ENCODE measurements around the gene SNRPD3. TPM values are rescaled to one million over a fixed set of nuclear protein-coding genes. Genes with fewer than 3 reads are reported as not detected.

SNRPD3 gene
- polyA plus RNA-seq, 3 donors from 2014 or later = 56.6 to 116 (median 113) TPM

- Mint-ChIP-seq H3K36me3 (peaks cover 0 to 6% (median 4%) of the 10 kb centered on the region in 3 donors), H3K4me1 (peaks cover 29 to 57% of the 10 kb centered on the region in 2 donors), H3K4me3 (peak overlapping the region in 2 of 5 donors; percentile 27 to 35), H3K27me3 (ENCODE audit: low read depth in 3 of 3) (no peaks in the 10 kb centered on the region), H3K27ac (peak overlapping the region; percentile 7 to 83 (median 51)), H3K9me3 (no peaks in the 10 kb centered on the region)
- no peak for DNase-seq
Observed at GRCh38 chr22:24564376-24565058, 8.7 kb downstream of the SNRPD3 start.

- no peak for DNase-seq
- no peak overlapping the region for H3K4me3 Mint-ChIP-seq
- no peaks in the 10 kb centered on the region for H3K9me3 Mint-ChIP-seq
- peaks cover 29 to 51% of the 10 kb centered on the region in 2 donors for H3K4me1 Mint-ChIP-seq
- H3K27ac Mint-ChIP-seq = peak overlapping the region in 1 of 6 donors; percentile 15
- H3K27me3 Mint-ChIP-seq (ENCODE audit: low read depth in 3 of 3) = no peaks in the 10 kb centered on the region
- H3K36me3 Mint-ChIP-seq = peaks cover 0 to 9% (median 4%) of the 10 kb centered on the region in 3 donors
Observed at GRCh38 chr22:24565077-24565476, 9.3 kb downstream of the SNRPD3 start.

DNA sequence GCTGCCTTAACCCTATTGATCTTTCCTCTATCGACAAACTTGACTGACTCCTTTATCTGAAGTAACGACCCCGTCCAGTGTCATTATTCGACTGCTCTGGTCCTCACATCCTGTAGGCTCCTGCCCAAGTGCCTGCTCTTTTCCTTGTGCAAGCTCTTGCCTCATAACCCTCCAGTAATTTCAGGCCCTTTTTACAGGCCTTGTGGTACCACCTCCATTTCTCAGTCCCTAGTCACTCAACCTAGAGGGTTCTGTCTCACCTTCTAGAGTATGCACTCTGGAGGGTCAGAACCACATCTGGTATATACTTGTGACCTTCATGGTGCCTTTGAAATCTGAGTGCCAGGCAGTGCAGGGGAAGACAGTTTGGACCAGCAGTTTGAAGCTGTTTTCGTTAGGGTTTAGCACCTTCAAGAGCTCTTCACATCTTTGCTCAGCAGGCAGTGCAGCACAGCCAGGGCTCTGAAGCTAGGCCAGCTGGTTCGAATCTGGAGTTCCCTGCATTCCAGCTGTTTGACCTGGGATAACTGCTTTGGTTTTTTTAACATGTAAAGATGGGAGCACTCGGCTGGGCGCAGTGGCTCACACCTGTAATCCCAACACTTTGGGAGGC lies 11.2 kb downstream of the SNRPD3 start:
- DNase-seq = no peak
- no peak overlapping the region for H3K4me3 Mint-ChIP-seq
- peaks cover 0 to 16% (median 12%) of the 10 kb centered on the region in 3 donors for H3K36me3 Mint-ChIP-seq
- no peaks in the 10 kb centered on the region for H3K9me3 Mint-ChIP-seq
- no peaks in the 10 kb centered on the region for H3K27me3 Mint-ChIP-seq (ENCODE audit: low read depth in 3 of 3)
- peaks cover 27 to 44% of the 10 kb centered on the region in 2 donors for H3K4me1 Mint-ChIP-seq
- peak overlapping the region in 4 of 6 donors; percentile 22 to 67 (median 37) for H3K27ac Mint-ChIP-seq

GRCh38 chr22:24567668-24568067 lies 11.9 kb downstream of the SNRPD3 start:
- H3K36me3 Mint-ChIP-seq = peaks cover 0 to 21% (median 13%) of the 10 kb centered on the region in 3 donors
- no peak overlapping the region for H3K4me3 Mint-ChIP-seq
- no peaks in the 10 kb centered on the region for H3K9me3 Mint-ChIP-seq

DNA sequence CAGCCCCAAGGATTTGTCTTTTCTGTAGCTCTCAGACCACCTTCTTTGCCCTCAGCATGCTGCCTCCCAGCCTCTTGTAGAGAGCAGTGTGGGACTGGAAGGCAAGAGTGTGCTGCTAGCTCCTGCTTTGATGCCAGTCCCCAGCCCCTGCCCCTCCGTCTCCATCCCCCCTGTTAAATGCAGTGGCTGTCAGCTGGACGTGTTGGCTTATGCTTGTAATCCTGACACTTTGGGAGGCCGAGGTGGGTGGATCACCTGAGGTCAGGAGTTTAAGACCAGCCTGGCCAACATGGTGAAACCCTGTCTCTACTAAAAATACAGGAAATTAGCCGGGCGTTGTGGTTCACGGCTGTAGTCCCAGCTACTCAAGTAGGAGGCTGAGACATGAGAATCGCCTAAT lies 15.5 kb downstream of the SNRPD3 start:
- Mint-ChIP-seq H3K27ac (no peak overlapping the region), H3K27me3 (ENCODE audit: low read depth in 3 of 3) (no peaks in the 10 kb centered on the region), H3K36me3 (peaks cover 0 to 40% (median 33%) of the 10 kb centered on the region in 3 donors), H3K4me1 (peaks cover 8 to 11% of the 10 kb centered on the region in 2 donors), H3K4me3 (no peak overlapping the region), H3K9me3 (no peaks in the 10 kb centered on the region)
- DNase-seq = no peak

More at GRCh38 chr22:24567668-24568067, 11.9 kb downstream of the SNRPD3 start:
- no peak for DNase-seq
- Mint-ChIP-seq H3K4me1 (peaks cover 25 to 40% of the 10 kb centered on the region in 2 donors), H3K27me3 (ENCODE audit: low read depth in 3 of 3) (no peaks in the 10 kb centered on the region), H3K27ac (no peak overlapping the region)

DNA sequence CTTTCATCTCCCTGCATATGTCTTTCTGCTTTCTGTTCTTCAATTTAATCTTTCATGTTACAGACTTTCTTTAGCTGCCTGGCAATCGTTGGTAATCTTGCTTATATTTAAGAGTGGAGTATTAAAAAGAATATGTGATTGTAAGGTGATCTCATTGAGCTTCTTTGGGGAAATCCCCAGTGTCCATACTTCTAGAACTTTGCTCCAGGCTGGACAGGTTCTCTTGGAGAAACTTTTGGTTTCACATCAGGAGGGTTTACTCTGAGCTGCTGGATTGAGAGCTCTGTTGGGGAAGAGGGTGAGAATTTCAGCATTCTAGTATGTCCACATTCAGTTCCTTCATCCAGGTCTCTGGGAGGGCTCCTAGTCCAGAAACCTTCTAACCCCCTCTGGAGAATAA lies 21.0 kb downstream of the SNRPD3 start:
- Mint-ChIP-seq H3K9me3 (no peaks in the 10 kb centered on the region), H3K4me1 (no peaks in the 10 kb centered on the region), H3K27ac (peak overlapping the region in 1 of 6 donors; percentile 60), H3K4me3 (no peak overlapping the region), H3K36me3 (peaks cover 0 to 26% (median 24%) of the 10 kb centered on the region in 3 donors), H3K27me3 (ENCODE audit: low read depth in 3 of 3) (no peaks in the 10 kb centered on the region)
- no peak for DNase-seq

- DNase-seq = no peak
- Mint-ChIP-seq H3K9me3 (no peaks in the 10 kb centered on the region), H3K36me3 (peaks cover 0 to 11% (median 10%) of the 10 kb centered on the region in 3 donors), H3K4me3 (no peak overlapping the region), H3K4me1 (no peaks in the 10 kb centered on the region), H3K27ac (peak overlapping the region in 5 of 6 donors; percentile 14 to 73 (median 15)), H3K27me3 (ENCODE audit: low read depth in 3 of 3) (no peaks in the 10 kb centered on the region)
Observed at GRCh38 chr22:24578355-24579257, 22.8 kb downstream of the SNRPD3 start.

DNA sequence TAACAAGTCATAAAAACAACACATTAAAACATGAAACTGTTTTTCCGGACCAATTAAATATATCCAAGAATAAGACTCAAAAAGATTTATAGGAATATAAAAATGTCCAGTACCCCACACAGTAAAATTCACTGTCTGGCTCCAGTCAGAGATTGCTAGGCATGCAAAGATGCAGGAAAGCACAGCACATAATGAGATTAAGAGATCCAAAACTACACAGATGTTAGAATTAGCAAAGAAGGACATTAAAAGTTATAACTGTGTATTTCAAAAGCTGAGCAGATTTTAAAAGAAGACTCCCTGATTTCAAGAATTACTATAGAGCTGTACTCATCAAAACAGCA lies 23.4 kb downstream of the SNRPD3 start:
- no peaks in the 10 kb centered on the region for H3K9me3 Mint-ChIP-seq
- no peaks in the 10 kb centered on the region for H3K27me3 Mint-ChIP-seq (ENCODE audit: low read depth in 3 of 3)
- no peaks in the 10 kb centered on the region for H3K4me1 Mint-ChIP-seq
- no peak overlapping the region for H3K4me3 Mint-ChIP-seq
- peak overlapping the region in 1 of 6 donors; percentile 35 for H3K27ac Mint-ChIP-seq
- peaks cover 0 to 9% (median 7%) of the 10 kb centered on the region in 3 donors for H3K36me3 Mint-ChIP-seq
- DNase-seq = no peak

DNA sequence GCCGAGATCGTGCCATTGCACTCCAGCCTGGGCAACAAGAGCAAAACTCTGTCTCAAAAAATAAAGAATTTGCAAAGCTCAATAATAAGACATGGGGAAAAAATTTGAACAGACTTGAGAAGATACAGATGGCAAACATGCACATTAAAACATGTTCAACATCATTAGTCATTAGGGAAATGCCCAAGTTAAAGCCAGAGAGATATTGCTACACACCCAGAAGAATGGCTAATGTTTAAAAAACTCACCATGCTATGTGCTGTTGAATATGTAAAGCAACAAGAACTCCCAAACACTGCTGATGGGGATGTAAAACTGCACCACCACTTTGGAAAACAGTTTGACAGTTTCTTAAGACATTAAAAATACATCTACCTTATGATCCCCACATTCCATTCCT lies 24.5 kb downstream of the SNRPD3 start:
- no peak overlapping the region for H3K4me3 Mint-ChIP-seq
- H3K36me3 Mint-ChIP-seq = no peaks in the 10 kb centered on the region
- no peaks in the 10 kb centered on the region for H3K27me3 Mint-ChIP-seq (ENCODE audit: low read depth in 3 of 3)
- peak overlapping the region in 1 of 6 donors; percentile 36 for H3K27ac Mint-ChIP-seq
- no peaks in the 10 kb centered on the region for H3K4me1 Mint-ChIP-seq
- no peaks in the 10 kb centered on the region for H3K9me3 Mint-ChIP-seq
- DNase-seq = no peak

GRCh38 chr22:24582056-24582814 lies 26.4 kb downstream of the SNRPD3 start:
- Mint-ChIP-seq H3K4me3 (no peak overlapping the region), H3K27ac (peak overlapping the region in 1 of 6 donors; percentile 64), H3K27me3 (ENCODE audit: low read depth in 3 of 3) (no peaks in the 10 kb centered on the region), H3K9me3 (no peaks in the 10 kb centered on the region), H3K4me1 (no peaks in the 10 kb centered on the region), H3K36me3 (no peaks in the 10 kb centered on the region)
- no peak for DNase-seq

- no peak overlapping the region for H3K4me3 Mint-ChIP-seq
- no peaks in the 10 kb centered on the region for H3K36me3 Mint-ChIP-seq
- no peaks in the 10 kb centered on the region for H3K27me3 Mint-ChIP-seq (ENCODE audit: low read depth in 3 of 3)
- DNase-seq = no peak
- no peak overlapping the region for H3K27ac Mint-ChIP-seq
- no peaks in the 10 kb centered on the region for H3K4me1 Mint-ChIP-seq
- H3K9me3 Mint-ChIP-seq = no peaks in the 10 kb centered on the region
Observed at GRCh38 chr22:24583221-24584165, 27.7 kb downstream of the SNRPD3 start.

DNA sequence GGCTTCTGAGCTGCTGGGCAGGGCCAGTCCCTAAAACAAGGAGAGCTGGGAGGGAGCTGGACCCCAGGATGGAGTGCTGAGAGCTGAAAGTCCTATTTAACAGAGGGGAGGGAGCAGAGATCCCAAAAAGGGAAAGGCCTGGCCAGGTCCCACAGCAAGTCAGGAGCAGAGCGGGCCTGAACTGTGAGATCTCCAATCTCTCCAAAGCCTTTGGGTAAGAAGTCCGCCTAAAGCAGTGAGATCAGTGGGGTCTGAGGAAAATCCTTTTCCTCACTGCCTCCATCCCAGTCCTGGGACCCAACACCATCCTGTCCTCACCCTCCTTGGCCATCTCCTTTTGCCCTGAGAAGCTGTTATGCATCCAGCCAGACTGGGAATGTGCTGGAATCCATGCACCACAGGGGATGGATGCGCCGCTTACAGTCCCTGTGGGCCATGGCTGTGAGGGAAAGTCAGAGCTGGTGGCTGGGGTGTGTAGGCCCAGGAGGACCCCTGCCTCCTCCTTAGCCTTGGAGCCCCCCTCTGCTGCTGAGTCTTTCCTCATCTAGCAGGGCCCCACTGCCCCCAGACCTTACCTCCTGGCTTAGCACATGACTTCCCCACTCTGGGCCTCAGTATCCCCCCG lies 28.5 kb downstream of the SNRPD3 start:
- Mint-ChIP-seq H3K4me3 (no peak overlapping the region), H3K27ac (no peak overlapping the region), H3K36me3 (no peaks in the 10 kb centered on the region), H3K9me3 (no peaks in the 10 kb centered on the region), H3K27me3 (ENCODE audit: low read depth in 3 of 3) (no peaks in the 10 kb centered on the region), H3K4me1 (no peaks in the 10 kb centered on the region)
- DNase-seq = no peak

Data from immature natural killer cell (primary cell).